ENCODE data around the gene CCDC30.

DNA sequence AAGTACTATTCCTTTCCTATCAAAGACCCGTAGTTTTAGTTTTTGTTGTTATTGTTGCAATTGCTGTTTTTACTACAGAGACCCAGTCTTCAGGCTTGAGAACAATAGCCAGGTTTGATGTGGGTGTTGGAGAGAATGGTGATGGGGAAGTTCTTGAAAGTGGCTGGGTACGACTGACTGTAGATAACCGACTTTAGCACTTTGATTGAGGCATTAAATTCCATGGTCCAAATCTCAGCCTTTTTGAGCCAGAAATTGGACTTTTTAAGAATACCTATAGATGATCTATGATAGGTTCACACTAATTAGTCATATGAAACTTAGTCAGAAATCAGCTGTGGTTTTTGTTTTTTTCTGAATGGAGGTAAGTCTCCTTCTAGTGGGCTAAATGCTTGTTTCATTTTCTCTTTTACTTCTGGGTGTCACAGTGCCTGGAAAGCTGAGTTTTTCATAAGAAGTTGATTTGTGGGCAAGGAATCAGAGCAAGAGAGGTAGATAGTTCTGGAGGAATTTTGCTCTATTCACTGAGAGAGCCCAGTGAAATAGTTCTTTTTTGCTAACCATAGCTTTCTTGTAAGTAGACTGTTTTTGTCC, 197.9 kb downstream of the CCDC30 start:
- TF ChIP-seq SUZ12 (IDR thresholded peaks at IDR 0.05; ENCODE audit: extremely low read depth, insufficient read depth, insufficient read length) (no peak), ZNF274 (IDR thresholded peaks at IDR 0.05; ENCODE audit: low read depth, low read length) (no peak)

All from NT2/D1 (cell line).